PFSK-1 (cell line): ENCODE data around the gene BRINP1.

Source experiments
- FOXP2 ChIP-seq: optimal IDR thresholded peaks from 2 replicates; pipeline ENCODE3; 2011; ENCODE audit warnings: borderline replicate concordance, control low read depth, inconsistent platforms; ENCODE audit not compliant: insufficient read depth; ENCODE audit errors: extremely low read length, extremely low read depth
- POLR2AphosphoS5 ChIP-seq: IDR thresholded peaks from 2 replicates; pipeline ENCODE4 v1.6.1; 2012; ENCODE audit warnings: low read depth, mild to moderate bottlenecking, control low read depth, low read length, moderate library complexity
- SIN3A ChIP-seq: IDR thresholded peaks from 2 replicates; pipeline ENCODE4 v1.6.1; 2012; ENCODE audit warnings: mild to moderate bottlenecking, low read length, moderate library complexity, borderline replicate concordance; ENCODE audit not compliant: insufficient read depth
- TAF1 ChIP-seq: IDR thresholded peaks from 2 replicates; pipeline ENCODE4 v1.6.1; 2012; ENCODE audit warnings: low read length, control low read depth, borderline replicate concordance; ENCODE audit not compliant: insufficient read depth
- TF ChIP-seq, protein P1 (sequence below), 2 experiments: IDR thresholded peaks; 2 replicates each; pipeline versions ENCODE4 v1.6.1 to v1.8.0; 2011 to 2012; ENCODE audit warnings: low read depth in 2 of 2, low read length in 2 of 2, control low read depth in 1 of 2, inconsistent platforms in 1 of 2, mild to moderate bottlenecking in 1 of 2, moderate library complexity in 1 of 2; ENCODE audit not compliant: insufficient read depth in 1 of 2

The BRINP1 gene

GRCh38 chr9:119159386-119159785 is 209.8 kb downstream of the BRINP1 start:
- TF ChIP-seq TAF1 = no peak
- TF ChIP-seq SIN3A = no peak
- TF ChIP-seq, protein P1, sequence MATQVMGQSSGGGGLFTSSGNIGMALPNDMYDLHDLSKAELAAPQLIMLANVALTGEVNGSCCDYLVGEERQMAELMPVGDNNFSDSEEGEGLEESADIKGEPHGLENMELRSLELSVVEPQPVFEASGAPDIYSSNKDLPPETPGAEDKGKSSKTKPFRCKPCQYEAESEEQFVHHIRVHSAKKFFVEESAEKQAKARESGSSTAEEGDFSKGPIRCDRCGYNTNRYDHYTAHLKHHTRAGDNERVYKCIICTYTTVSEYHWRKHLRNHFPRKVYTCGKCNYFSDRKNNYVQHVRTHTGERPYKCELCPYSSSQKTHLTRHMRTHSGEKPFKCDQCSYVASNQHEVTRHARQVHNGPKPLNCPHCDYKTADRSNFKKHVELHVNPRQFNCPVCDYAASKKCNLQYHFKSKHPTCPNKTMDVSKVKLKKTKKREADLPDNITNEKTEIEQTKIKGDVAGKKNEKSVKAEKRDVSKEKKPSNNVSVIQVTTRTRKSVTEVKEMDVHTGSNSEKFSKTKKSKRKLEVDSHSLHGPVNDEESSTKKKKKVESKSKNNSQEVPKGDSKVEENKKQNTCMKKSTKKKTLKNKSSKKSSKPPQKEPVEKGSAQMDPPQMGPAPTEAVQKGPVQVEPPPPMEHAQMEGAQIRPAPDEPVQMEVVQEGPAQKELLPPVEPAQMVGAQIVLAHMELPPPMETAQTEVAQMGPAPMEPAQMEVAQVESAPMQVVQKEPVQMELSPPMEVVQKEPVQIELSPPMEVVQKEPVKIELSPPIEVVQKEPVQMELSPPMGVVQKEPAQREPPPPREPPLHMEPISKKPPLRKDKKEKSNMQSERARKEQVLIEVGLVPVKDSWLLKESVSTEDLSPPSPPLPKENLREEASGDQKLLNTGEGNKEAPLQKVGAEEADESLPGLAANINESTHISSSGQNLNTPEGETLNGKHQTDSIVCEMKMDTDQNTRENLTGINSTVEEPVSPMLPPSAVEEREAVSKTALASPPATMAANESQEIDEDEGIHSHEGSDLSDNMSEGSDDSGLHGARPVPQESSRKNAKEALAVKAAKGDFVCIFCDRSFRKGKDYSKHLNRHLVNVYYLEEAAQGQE (IDR thresholded peaks at IDR 0.05; ENCODE audit: insufficient read depth in 1 of 2, low read depth in 2 of 2, low read length in 2 of 2) = no peak
- TF ChIP-seq POLR2AphosphoS5 = no peak
- TF ChIP-seq FOXP2 = no peak

GRCh38 chr9:119157196-119157595 is 212.0 kb downstream of the BRINP1 start:
- TF ChIP-seq SIN3A (no peak), TAF1 (no peak), FOXP2 (no peak), POLR2AphosphoS5 (no peak)
- TF ChIP-seq, protein P1 (IDR thresholded peaks at IDR 0.05; ENCODE audit: insufficient read depth in 1 of 2, low read depth in 2 of 2, low read length in 2 of 2) = no peak

- no peak for TF ChIP-seq POLR2AphosphoS5
- no peak for TF ChIP-seq SIN3A
- TF ChIP-seq FOXP2 = no peak
- TF ChIP-seq TAF1 = no peak
- TF ChIP-seq, protein P1 (IDR thresholded peaks at IDR 0.05; ENCODE audit: insufficient read depth in 1 of 2, low read depth in 2 of 2, low read length in 2 of 2) = no peak
Observed at GRCh38 chr9:119156354-119156753, 212.9 kb downstream of the BRINP1 start.

- TF ChIP-seq FOXP2 (no peak), TAF1 (no peak), SIN3A (no peak), POLR2AphosphoS5 (no peak)
- TF ChIP-seq, protein P1 (IDR thresholded peaks at IDR 0.05; ENCODE audit: insufficient read depth in 1 of 2, low read depth in 2 of 2, low read length in 2 of 2) = no peak
Observed at GRCh38 chr9:119154527-119154926, 214.7 kb downstream of the BRINP1 start.

- TF ChIP-seq, protein P1 (IDR thresholded peaks at IDR 0.05; ENCODE audit: insufficient read depth in 1 of 2, low read depth in 2 of 2, low read length in 2 of 2) = no peak
- TF ChIP-seq POLR2AphosphoS5 = no peak
- no peak for TF ChIP-seq TAF1
Observed at GRCh38 chr9:119153402-119153801, 215.8 kb downstream of the BRINP1 start.
